ENCODE results near the gene SLC23A3.

DNA sequence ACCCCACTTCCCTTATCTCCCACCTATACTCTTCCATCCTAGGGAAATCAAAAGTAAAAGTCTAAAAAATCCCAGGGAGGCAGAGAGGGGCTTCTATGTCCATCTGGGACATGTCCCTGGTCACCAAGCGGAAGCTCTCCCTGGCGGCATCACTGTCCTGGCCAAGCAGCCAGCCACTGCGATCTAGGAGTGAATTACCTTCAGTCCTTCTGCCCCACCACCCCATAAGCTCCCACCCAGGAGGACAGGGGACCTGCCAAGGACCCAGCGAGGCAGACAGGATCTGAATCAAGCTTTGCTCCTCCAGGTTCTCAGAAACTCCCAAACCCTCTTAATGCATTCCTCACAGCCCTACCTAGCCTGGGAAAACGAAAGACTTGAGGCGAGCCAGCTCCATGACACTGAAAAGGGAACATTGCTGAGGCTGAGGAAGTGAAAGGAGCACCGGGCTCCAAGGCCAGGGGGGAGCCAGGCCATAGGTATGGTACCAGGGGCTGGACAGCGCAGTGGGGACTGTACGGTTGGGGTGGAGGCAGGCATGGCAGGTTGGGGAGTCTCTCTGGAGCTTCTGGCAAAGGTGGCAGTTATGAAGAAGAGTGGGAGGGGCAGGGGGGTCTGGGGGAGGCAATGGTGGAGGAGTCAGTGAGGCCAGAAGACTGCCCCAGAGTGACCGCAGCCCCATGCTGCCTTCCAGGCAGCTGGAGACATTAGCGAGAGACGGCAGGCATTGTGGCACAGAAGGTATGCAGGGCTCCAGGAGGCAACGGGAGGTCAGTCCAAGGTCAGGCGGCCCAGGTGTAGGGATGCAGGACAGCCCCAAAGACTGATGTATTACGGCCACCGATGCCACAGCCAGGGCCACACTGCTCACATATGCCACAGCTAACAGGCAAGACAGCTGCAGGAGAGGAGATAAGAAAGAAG is 2.7 kb upstream of the SLC23A3 start:
- TF ChIP-seq, protein P1, sequence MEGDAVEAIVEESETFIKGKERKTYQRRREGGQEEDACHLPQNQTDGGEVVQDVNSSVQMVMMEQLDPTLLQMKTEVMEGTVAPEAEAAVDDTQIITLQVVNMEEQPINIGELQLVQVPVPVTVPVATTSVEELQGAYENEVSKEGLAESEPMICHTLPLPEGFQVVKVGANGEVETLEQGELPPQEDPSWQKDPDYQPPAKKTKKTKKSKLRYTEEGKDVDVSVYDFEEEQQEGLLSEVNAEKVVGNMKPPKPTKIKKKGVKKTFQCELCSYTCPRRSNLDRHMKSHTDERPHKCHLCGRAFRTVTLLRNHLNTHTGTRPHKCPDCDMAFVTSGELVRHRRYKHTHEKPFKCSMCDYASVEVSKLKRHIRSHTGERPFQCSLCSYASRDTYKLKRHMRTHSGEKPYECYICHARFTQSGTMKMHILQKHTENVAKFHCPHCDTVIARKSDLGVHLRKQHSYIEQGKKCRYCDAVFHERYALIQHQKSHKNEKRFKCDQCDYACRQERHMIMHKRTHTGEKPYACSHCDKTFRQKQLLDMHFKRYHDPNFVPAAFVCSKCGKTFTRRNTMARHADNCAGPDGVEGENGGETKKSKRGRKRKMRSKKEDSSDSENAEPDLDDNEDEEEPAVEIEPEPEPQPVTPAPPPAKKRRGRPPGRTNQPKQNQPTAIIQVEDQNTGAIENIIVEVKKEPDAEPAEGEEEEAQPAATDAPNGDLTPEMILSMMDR (optimal IDR thresholded peaks at IDR 0.05 in 1 of 3, IDR thresholded peaks at IDR 0.05 in 1 of 3, conservative IDR thresholded peaks at IDR 0.05 in 1 of 3; ENCODE audit: extremely low read depth in 1 of 3, insufficient read depth in 2 of 3, low read length in 3 of 3): no peak
- TF ChIP-seq EZH2 (IDR thresholded peaks at IDR 0.05; ENCODE audit: low read length): no peak

Data from keratinocyte (primary cell).